Epithelial cell of proximal tubule (primary cell): ENCODE measurements around the gene GLB1L. TPM values are rescaled to one million over a fixed set of nuclear protein-coding genes. Genes with fewer than 3 reads are reported as not detected.

ENCODE experiments used
- DNase-seq: peaks from one replicate; pipeline ENCODE4 v3.0.0-alpha.2; 2011; ENCODE audit warnings: low read depth
- H3K4me3 ChIP-seq: 2 replicates; pipeline ENCODE4 v1.5.1; 2011; ENCODE audit warnings: low read depth, mild to moderate bottlenecking, low read length
- CTCF ChIP-seq: conservative IDR thresholded peaks from 2 replicates; pipeline ENCODE4 v1.5.1; 2012; ENCODE audit warnings: low read depth, mild to moderate bottlenecking, low read length
- total RNA-seq: library from RNA; depleted of rRNA; stranded (reverse); fragments of >200 nt; gene quantifications from 2 replicates; pipeline ENCODE4 v1.2.3, GENCODE V29; 2015

Gene GLB1L
- total RNA-seq, 1 donor from 2014 or later, result 10.4 TPM

- H3K4me3 ChIP-seq, result no peak overlapping the region
- no peak for TF ChIP-seq CTCF
- DNase-seq, result no peak
These were observed 34.9 kb downstream of the GLB1L start for GRCh38 chr2:219210196-219210885.

- H3K4me3 ChIP-seq, result no peak overlapping the region
- no peak for TF ChIP-seq CTCF
- no peak for DNase-seq
These were observed 35.7 kb downstream of the GLB1L start for GRCh38 chr2:219209236-219210195.

- H3K4me3 ChIP-seq, result peak overlapping the region; percentile 82
- no peak for DNase-seq
- no peak for TF ChIP-seq CTCF
These were observed 37.1 kb downstream of the GLB1L start for GRCh38 chr2:219207884-219208740.

GRCh38 chr2:219207134-219207883 lies 37.9 kb downstream of the GLB1L start:
- no peak for DNase-seq
- peak overlapping the region; percentile 82 for H3K4me3 ChIP-seq
- TF ChIP-seq CTCF, result no peak

- no peak for TF ChIP-seq CTCF
- DNase-seq, result peak; percentile 27
- H3K4me3 ChIP-seq, result peak within 1 kb of the TSS; percentile 82
These were observed 38.7 kb downstream of the GLB1L start, which contains the start of gene ZFAND2B for GRCh38 chr2:219206328-219207133. TSS of gene ZFAND2B (plus strand) at chr2:219206782. CDS start at chr2:219206988, 206 bp downstream.
